Neural progenitor cell (in vitro differentiated cells): ENCODE measurements around the gene RPS6KA2. TPM values are rescaled to one million over a fixed set of nuclear protein-coding genes. Genes with fewer than 3 reads are reported as not detected.

Experiments used
- DNase-seq: peaks from one replicate; pipeline ENCODE4 v3.0.0-alpha.2; 2016; ENCODE audit warnings: low spot score
- H2AFZ ChIP-seq: fragments of 200-600 bp; sonication (generic); replicated peaks from 2 replicates; pipeline ENCODE4 v1.6.1; 2016; ENCODE audit warnings: antibody characterized with exemption
- H3F3A ChIP-seq: fragments of 200-600 bp; sonication (generic); 2 replicates; pipeline ENCODE4 v1.6.1; 2016; ENCODE audit warnings: antibody characterized with exemption, low read depth
- H3K27ac ChIP-seq: fragments of 200-600 bp; sonication (generic); 2 replicates; pipeline ENCODE4 v1.5.1; 2016; ENCODE audit warnings: mild to moderate bottlenecking
- H3K27me3 ChIP-seq: fragments of 200-600 bp; sonication (generic); 2 replicates; pipeline ENCODE4 v1.6.1; 2016; ENCODE audit warnings: mild to moderate bottlenecking, moderate library complexity
- H3K36me3 ChIP-seq: fragments of 200-600 bp; sonication (generic); 2 replicates; pipeline ENCODE4 v1.5.1; 2016
- H3K4me1 ChIP-seq: fragments of 200-600 bp; sonication (generic); 2 replicates; pipeline ENCODE4 v1.6.1; 2016; ENCODE audit warnings: mixed run types
- H3K4me2 ChIP-seq: fragments of 200-600 bp; sonication (generic); 2 replicates; pipeline ENCODE4 v1.6.1; 2016
- H3K4me3 ChIP-seq: fragments of 200-600 bp; sonication (generic); 2 replicates; pipeline ENCODE4 v1.5.1; 2016
- H3K79me2 ChIP-seq: fragments of 200-600 bp; sonication (generic); 2 replicates; pipeline ENCODE4 v1.6.1; 2016; ENCODE audit warnings: low read depth
- H3K9ac ChIP-seq: fragments of 200-600 bp; sonication (generic); 2 replicates; pipeline ENCODE4 v1.6.1; 2016
- H3K9me3 ChIP-seq: fragments of 200-600 bp; sonication (generic); 2 replicates; pipeline ENCODE4 v1.5.1; 2016; ENCODE audit warnings: low read depth
- H4K20me1 ChIP-seq: fragments of 200-600 bp; sonication (generic); 2 replicates; pipeline ENCODE4 v1.6.1; 2016; ENCODE audit warnings: low read depth
- H3K27ac Mint-ChIP-seq: 3 replicates; pipeline ENCODE4 v1.8.0; 2021; ENCODE audit warnings: mixed read lengths
- H3K27me3 Mint-ChIP-seq: 2 replicates; pipeline ENCODE4 v1.8.0; 2022; ENCODE audit warnings: low read depth, mild to moderate bottlenecking, inconsistent platforms, moderate library complexity, mixed read lengths; ENCODE audit not compliant: insufficient read depth
- H3K36me3 Mint-ChIP-seq: 3 replicates; pipeline ENCODE4 v1.8.0; 2021; ENCODE audit warnings: mixed read lengths
- H3K4me1 Mint-ChIP-seq: 3 replicates; pipeline ENCODE4 v1.8.0; 2021; ENCODE audit warnings: mixed read lengths
- H3K4me3 Mint-ChIP-seq: 3 replicates; pipeline ENCODE4 v1.8.0; 2021; ENCODE audit warnings: mild to moderate bottlenecking, moderate library complexity, mixed read lengths
- H3K9me3 Mint-ChIP-seq: 3 replicates; pipeline ENCODE4 v1.8.0; 2020; ENCODE audit warnings: mixed read lengths
- CTCF ChIP-seq: fragments of 200-600 bp; sonication (generic); IDR thresholded peaks from 2 replicates; pipeline ENCODE4 v1.5.1; 2017; ENCODE audit warnings: antibody characterized with exemption, mild to moderate bottlenecking
- EZH2 ChIP-seq: fragments of 200-600 bp; sonication (generic); IDR thresholded peaks from 2 replicates; pipeline ENCODE4 v1.6.1; 2017; ENCODE audit warnings: antibody characterized with exemption, mild to moderate bottlenecking, moderate library complexity
- EZH2phosphoT487 ChIP-seq: fragments of 200-600 bp; sonication (generic); IDR thresholded peaks from 2 replicates; pipeline ENCODE4 v1.6.1; 2017; ENCODE audit warnings: antibody characterized with exemption
- total RNA-seq: library from RNA; depleted of rRNA; stranded (reverse); fragments of >200 nt; gene quantifications from 2 replicates; pipeline ENCODE4 v1.2.3, GENCODE V29; 2015; ENCODE audit warnings: low replicate concordance

The RPS6KA2 gene
- total RNA-seq, 1 donor from 2014 or later, result 8.2 TPM

GRCh38 chr6:166436195-166437139 lies 190.6 kb downstream of the RPS6KA2 start:
- Histone ChIP-seq H3K4me3 (no peak overlapping the region), H3K4me1 (no peaks in the 10 kb centered on the region), H3K9ac (no peak overlapping the region), H3K27me3 (no peaks in the 10 kb centered on the region), H3K27ac (no peak overlapping the region), H3K36me3 (no peaks in the 10 kb centered on the region), H2AFZ (no peak overlapping the region), H4K20me1 (no peaks in the 10 kb centered on the region), H3K9me3 (no peaks in the 10 kb centered on the region), H3K4me2 (no peak overlapping the region), H3F3A (no peaks in the 10 kb centered on the region), H3K79me2 (no peaks in the 10 kb centered on the region)
- no peaks in the 10 kb centered on the region for H3K4me1 Mint-ChIP-seq
- no peak overlapping the region for H3K27ac Mint-ChIP-seq
- no peak overlapping the region for H3K4me3 Mint-ChIP-seq
- H3K9me3 Mint-ChIP-seq, result no peaks in the 10 kb centered on the region
- H3K36me3 Mint-ChIP-seq, result peaks cover 6% of the 10 kb centered on the region
- TF ChIP-seq EZH2 (no peak), CTCF (no peak), EZH2phosphoT487 (no peak)
- DNase-seq, result no peak
- H3K27me3 Mint-ChIP-seq, result peaks cover 2% of the 10 kb centered on the region

GRCh38 chr6:166435574-166435973 lies 191.5 kb downstream of the RPS6KA2 start:
- TF ChIP-seq EZH2 (no peak), CTCF (no peak), EZH2phosphoT487 (no peak)
- no peak overlapping the region for H3K4me2 ChIP-seq

GRCh38 chr6:166434336-166434735 lies 192.7 kb downstream of the RPS6KA2 start:
- no peaks in the 10 kb centered on the region for H4K20me1 ChIP-seq
- H3K9ac ChIP-seq, result no peak overlapping the region
- H3K4me1 Mint-ChIP-seq, result no peaks in the 10 kb centered on the region
- H3K36me3 ChIP-seq, result no peaks in the 10 kb centered on the region
- H2AFZ ChIP-seq, result no peak overlapping the region
- TF ChIP-seq EZH2 (no peak), EZH2phosphoT487 (no peak), CTCF (no peak)
- H3K9me3 Mint-ChIP-seq, result no peaks in the 10 kb centered on the region
- H3K79me2 ChIP-seq, result no peaks in the 10 kb centered on the region
- H3K4me3 Mint-ChIP-seq, result no peak overlapping the region
- H3F3A ChIP-seq, result no peaks in the 10 kb centered on the region
- H3K4me2 ChIP-seq, result no peak overlapping the region
- no peaks in the 10 kb centered on the region for H3K4me1 ChIP-seq
- no peak for DNase-seq
- H3K9me3 ChIP-seq, result no peaks in the 10 kb centered on the region
- no peaks in the 10 kb centered on the region for H3K27me3 ChIP-seq
- no peak overlapping the region for H3K4me3 ChIP-seq
- no peak overlapping the region for H3K27ac ChIP-seq
- peaks cover 12% of the 10 kb centered on the region for H3K36me3 Mint-ChIP-seq
- H3K27me3 Mint-ChIP-seq, result peaks cover 3% of the 10 kb centered on the region
- H3K27ac Mint-ChIP-seq, result no peak overlapping the region

More at GRCh38 chr6:166435574-166435973, 191.5 kb downstream of the RPS6KA2 start:
- H3K27me3 ChIP-seq, result no peaks in the 10 kb centered on the region
- no peaks in the 10 kb centered on the region for H3K9me3 ChIP-seq
- peaks cover 9% of the 10 kb centered on the region for H3K36me3 Mint-ChIP-seq
- H3F3A ChIP-seq, result no peaks in the 10 kb centered on the region
- no peaks in the 10 kb centered on the region for H3K79me2 ChIP-seq
- peaks cover 2% of the 10 kb centered on the region for H3K27me3 Mint-ChIP-seq
- no peak overlapping the region for H3K9ac ChIP-seq
- no peaks in the 10 kb centered on the region for H3K4me1 Mint-ChIP-seq
- no peaks in the 10 kb centered on the region for H3K36me3 ChIP-seq
- no peaks in the 10 kb centered on the region for H3K4me1 ChIP-seq
- no peak overlapping the region for H3K27ac ChIP-seq
- H3K27ac Mint-ChIP-seq, result no peak overlapping the region
- DNase-seq, result no peak
- H4K20me1 ChIP-seq, result no peaks in the 10 kb centered on the region
- H2AFZ ChIP-seq, result no peak overlapping the region
- no peak overlapping the region for H3K4me3 Mint-ChIP-seq
- no peaks in the 10 kb centered on the region for H3K9me3 Mint-ChIP-seq
- H3K4me3 ChIP-seq, result no peak overlapping the region
